ENCODE measurements around the gene EN1.

The EN1 gene

DNA sequence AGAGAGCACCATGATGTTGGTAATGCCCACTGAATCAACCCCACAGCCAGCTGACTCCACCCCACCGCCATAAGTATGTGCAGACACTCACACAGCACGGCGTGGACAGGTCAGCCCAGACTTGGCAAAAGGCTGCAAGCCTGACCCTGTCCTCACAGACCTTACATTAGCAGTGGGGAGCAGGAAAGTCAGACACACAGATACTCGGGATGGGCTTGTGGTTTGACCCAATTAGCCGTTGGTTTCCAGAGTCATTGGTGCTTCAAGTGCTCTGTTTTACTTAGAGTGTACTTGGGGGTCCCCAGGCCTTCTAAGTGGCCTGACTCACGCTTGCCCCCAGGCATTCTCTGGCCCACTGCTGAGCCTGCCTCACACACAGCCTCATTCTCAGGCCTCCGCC, 36.7 kb downstream of the EN1 start:
- no peak overlapping the region for H3K27ac ChIP-seq
- TF ChIP-seq ZFX (IDR thresholded peaks at IDR 0.05; ENCODE audit: borderline replicate concordance): no peak
- TF ChIP-seq, protein P1, sequence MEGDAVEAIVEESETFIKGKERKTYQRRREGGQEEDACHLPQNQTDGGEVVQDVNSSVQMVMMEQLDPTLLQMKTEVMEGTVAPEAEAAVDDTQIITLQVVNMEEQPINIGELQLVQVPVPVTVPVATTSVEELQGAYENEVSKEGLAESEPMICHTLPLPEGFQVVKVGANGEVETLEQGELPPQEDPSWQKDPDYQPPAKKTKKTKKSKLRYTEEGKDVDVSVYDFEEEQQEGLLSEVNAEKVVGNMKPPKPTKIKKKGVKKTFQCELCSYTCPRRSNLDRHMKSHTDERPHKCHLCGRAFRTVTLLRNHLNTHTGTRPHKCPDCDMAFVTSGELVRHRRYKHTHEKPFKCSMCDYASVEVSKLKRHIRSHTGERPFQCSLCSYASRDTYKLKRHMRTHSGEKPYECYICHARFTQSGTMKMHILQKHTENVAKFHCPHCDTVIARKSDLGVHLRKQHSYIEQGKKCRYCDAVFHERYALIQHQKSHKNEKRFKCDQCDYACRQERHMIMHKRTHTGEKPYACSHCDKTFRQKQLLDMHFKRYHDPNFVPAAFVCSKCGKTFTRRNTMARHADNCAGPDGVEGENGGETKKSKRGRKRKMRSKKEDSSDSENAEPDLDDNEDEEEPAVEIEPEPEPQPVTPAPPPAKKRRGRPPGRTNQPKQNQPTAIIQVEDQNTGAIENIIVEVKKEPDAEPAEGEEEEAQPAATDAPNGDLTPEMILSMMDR (IDR thresholded peaks at IDR 0.05): no peak

DNA sequence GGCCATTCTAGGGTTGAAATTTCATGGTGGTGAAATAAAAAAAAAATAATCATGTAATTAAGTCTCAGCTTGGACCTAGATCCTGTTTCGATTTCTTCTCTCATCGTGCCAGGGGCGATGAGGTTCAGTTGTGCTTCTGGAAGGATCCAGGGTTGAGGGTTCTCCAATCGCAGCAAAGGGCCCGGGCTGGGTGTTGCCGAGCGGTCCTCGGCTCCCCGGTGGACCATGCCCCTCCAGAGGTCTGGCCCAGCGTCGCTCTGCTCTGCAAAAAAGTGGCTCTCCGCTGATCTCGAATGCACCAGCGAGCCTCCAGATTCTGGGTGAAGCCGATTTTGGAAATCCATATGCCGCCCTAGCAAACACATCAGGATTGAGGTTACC, 39.0 kb downstream of the EN1 start:
- no peak overlapping the region for H3K27ac ChIP-seq
- no peak for TF ChIP-seq ZFX (IDR thresholded peaks at IDR 0.05; ENCODE audit: borderline replicate concordance)
- TF ChIP-seq, protein P1 (IDR thresholded peaks at IDR 0.05): no peak

DNA sequence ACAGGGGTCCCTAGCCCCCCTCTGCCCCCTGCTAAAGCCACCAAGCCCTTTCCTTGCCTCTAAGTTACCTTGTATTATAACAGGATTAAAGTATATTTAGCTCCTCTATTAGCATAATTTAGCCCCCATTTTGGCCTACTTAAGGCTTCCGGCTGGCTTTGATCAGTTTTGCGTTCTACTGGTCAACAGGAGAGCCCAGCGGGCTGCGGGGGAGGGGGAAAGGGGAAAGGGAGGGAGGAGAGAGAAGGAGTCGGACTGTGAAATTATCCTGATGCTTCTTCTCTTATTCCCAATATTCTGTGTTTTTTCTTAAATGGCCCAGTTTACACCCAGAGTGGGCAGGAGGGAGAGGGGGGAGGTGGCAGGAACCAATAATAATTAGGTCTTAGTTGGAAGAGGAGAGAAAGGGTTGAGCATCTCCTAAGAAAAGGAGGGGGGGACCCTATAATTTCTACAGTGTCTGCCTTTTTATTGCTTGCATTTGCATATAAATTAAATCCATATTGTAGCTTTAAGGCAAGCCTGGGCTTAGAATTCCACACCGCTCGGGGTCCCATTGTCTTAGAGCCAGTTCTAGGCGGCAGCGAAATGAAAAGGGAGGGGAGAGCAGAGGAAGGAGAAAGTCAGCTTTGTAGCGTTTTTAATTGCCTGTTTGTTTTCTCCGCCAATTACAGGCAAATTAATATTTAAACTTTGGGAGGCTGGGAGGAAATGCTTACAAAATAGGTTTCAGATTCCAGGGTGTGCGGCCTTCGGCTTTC, 39.6 kb downstream of the EN1 start:
- no peak overlapping the region for H3K27ac ChIP-seq
- TF ChIP-seq ZFX (IDR thresholded peaks at IDR 0.05; ENCODE audit: borderline replicate concordance): no peak
- TF ChIP-seq, protein P1 (IDR thresholded peaks at IDR 0.05): no peak

DNA sequence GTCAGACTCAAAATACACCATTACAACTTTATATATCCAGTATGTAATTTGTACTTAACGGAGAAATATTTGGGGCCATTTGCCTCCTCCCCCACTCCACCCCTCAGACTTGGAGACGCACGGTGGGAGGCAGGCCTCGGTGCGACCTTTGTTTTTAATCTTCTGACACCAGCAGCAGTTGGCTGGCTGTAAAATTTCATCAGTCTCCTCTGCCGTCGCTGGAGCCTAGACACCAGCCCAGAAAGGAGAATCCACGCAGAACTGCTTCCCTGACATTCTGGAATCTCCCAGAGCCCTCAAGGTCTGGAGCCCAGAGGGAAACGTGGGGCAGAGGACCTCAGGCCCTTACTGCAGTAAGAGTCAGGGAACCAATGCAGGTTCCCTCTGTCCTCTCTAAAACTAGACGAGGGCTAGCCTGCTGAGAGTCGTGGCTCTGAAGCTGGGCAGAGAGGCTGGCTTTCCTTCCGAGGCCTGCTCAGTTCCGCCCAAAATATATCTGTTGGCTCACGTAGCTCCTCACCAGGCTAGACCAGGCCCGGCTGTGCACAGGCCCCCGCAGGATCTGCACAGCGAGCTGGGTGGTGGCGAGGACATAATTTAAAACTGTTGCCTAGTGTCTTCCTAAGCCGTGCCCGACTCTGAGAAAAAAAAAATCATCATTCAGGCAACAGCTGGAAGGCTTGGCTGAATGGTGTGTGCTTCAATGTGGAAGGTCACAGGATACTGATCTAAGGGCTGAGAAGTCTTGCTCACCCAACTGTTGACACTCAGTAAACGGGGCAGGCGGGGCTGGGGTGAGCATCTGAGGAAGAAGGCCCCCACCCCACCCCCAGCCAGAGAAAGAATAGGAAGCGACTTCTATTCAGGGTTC, 40.4 kb downstream of the EN1 start:
- no peak overlapping the region for H3K27ac ChIP-seq
- TF ChIP-seq, protein P1 (IDR thresholded peaks at IDR 0.05): no peak
- TF ChIP-seq ZFX (IDR thresholded peaks at IDR 0.05; ENCODE audit: borderline replicate concordance): no peak

DNA sequence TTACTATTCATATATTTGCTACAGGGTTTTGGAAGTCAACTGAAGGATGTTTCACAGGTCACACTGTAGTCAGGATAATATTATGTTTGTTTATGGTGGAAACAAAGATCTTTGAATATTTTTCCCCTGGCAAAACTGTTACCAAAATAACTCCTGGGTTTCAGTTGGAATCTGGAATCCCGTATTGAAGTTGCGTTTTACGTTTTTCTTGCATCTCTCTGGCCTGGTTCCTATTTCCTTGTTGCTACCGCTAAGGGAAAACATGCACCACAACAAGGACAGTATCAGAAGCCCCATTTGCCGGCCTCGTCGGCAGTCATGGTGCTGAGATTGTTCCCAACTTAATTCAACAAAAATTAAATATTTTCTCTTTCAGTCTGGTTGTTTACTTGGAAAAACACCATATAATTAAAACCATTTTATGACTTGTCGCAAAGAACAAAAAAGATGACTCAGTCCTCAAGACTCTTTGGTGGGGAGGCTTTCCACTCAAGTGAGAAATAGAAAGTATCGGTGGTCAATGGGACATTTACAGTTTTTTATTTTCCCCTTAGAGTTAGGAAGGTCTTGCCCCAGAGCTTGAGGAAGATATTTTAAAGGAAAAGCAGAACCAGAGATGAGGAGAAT, 42.3 kb downstream of the EN1 start:
- no peak overlapping the region for H3K27ac ChIP-seq
- TF ChIP-seq, protein P1 (IDR thresholded peaks at IDR 0.05): no peak
- TF ChIP-seq ZFX (IDR thresholded peaks at IDR 0.05; ENCODE audit: borderline replicate concordance): no peak

DNA sequence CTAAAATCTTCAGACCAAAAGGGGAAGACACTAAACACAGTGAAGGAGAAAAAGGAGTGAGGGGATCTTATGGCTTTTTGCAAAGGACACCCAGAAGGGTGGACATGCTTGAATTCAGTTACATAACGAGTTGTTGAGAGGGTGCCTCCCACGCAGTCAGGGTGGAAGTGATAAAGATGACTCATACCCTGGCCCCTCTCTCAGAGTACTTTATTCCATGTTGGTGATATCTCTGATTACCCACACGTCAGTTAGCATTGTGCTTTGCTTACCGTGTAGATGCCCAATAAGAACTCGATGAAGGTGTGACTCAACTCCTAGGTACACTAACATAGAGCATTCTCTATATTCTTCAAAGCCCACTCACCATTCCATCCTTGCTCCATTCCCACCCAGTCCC, 44.4 kb downstream of the EN1 start:
- H3K27ac ChIP-seq: no peak overlapping the region

More for the DNA sequence above, 44.4 kb downstream of the EN1 start:
- TF ChIP-seq, protein P1 (IDR thresholded peaks at IDR 0.05): no peak
- no peak for TF ChIP-seq ZFX (IDR thresholded peaks at IDR 0.05; ENCODE audit: borderline replicate concordance)

Measured in 22Rv1 (cell line).